HG02970 (cell line): Measurements from ENCODE around the gene KIAA0513.

ENCODE experiments used
- ATAC-seq: cut with Tn5 transposase; IDR thresholded peaks from one replicate; pipeline ENCODE4 v1.9.1; 2021; ENCODE audit warnings: mild to moderate bottlenecking, moderate library complexity, moderate number of reproducible peaks; ENCODE audit not compliant: unreplicated experiment, low FRiP score

KIAA0513 gene

GRCh38 chr16:85128079-85128837 lies 100.7 kb downstream of the KIAA0513 start:
- ATAC-seq: no peak

GRCh38 chr16:85129876-85130704 lies 102.5 kb downstream of the KIAA0513 start:
- ATAC-seq: no peak

- no peak for ATAC-seq
These were observed 103.1 kb downstream of the KIAA0513 start for GRCh38 chr16:85130705-85131028.

- ATAC-seq: no peak
These were observed 105.1 kb downstream of the KIAA0513 start for GRCh38 chr16:85132456-85133289.

- no peak for ATAC-seq
These were observed 105.7 kb downstream of the KIAA0513 start for GRCh38 chr16:85133290-85133599.

- no peak for ATAC-seq
These were observed 106.6 kb downstream of the KIAA0513 start for GRCh38 chr16:85134076-85134788.

- ATAC-seq: no peak
These were observed 107.2 kb downstream of the KIAA0513 start for GRCh38 chr16:85134789-85135142.

- no peak for ATAC-seq
These were observed 108.7 kb downstream of the KIAA0513 start for GRCh38 chr16:85136213-85136701.

GRCh38 chr16:85136702-85137322 lies 109.2 kb downstream of the KIAA0513 start:
- no peak for ATAC-seq

GRCh38 chr16:85137323-85138072 lies 109.9 kb downstream of the KIAA0513 start:
- no peak for ATAC-seq

GRCh38 chr16:85138073-85138824 lies 110.7 kb downstream of the KIAA0513 start:
- ATAC-seq: no peak

GRCh38 chr16:85138825-85139627 lies 111.4 kb downstream of the KIAA0513 start:
- ATAC-seq: no peak

- no peak for ATAC-seq
These were observed 112.3 kb downstream of the KIAA0513 start for GRCh38 chr16:85139881-85140339.

GRCh38 chr16:85140455-85141012 lies 112.9 kb downstream of the KIAA0513 start:
- no peak for ATAC-seq

- no peak for ATAC-seq
These were observed 114.0 kb downstream of the KIAA0513 start for GRCh38 chr16:85141491-85142128.

GRCh38 chr16:85142129-85142513 lies 114.5 kb downstream of the KIAA0513 start:
- ATAC-seq: no peak

- ATAC-seq: no peak
These were observed 115.2 kb downstream of the KIAA0513 start for GRCh38 chr16:85142771-85143211.
